ENCODE measurements around the gene GSX2. TPM values are rescaled to one million over a fixed set of nuclear protein-coding genes. Genes with fewer than 3 reads are reported as not detected.
A peak's percentile ranks its signal among the peaks of the same experiment; 100 is the strongest.

Gene GSX2
- total and polyA plus RNA-seq, 2 of the 13 experiments (the other 11 are each of a cell fraction or from before 2014, with no cell fraction given) = not detected

- TF ChIP-seq ZHX2 (IDR thresholded peaks at IDR 0.05; ENCODE audit: low read depth) (0 out of 2 replicates have a peak, but pooled peaks have one; percentile 13), ZHX2 (CRISPR knock-in tag; IDR thresholded peaks at IDR 0.05; ENCODE audit: borderline replicate concordance) (no peak), ZNF235 (CRISPR knock-in tag; IDR thresholded peaks at IDR 0.05; ENCODE audit: borderline replicate concordance) (no peak), CCAR2 (optimal IDR thresholded peaks at IDR 0.05; ENCODE audit: low read depth, low read length) (no peak), AGO2 (optimal IDR thresholded peaks at IDR 0.05; ENCODE audit: low read depth, low read length) (peak; percentile 77), ERF (CRISPR knock-in tag; IDR thresholded peaks at IDR 0.05) (peak; percentile 83), ZNF703 (CRISPR knock-in tag; IDR thresholded peaks at IDR 0.05; ENCODE audit: borderline replicate concordance) (peak; percentile 6; the same call in 1 of the 2 replicates), BHLHE40 (IDR thresholded peaks at IDR 0.05; ENCODE audit: low read length) (peak; percentile 46), SAP130 (CRISPR knock-in tag; IDR thresholded peaks at IDR 0.05; ENCODE audit: low read depth) (peak; percentile 88), ZNF772 (CRISPR knock-in tag; IDR thresholded peaks at IDR 0.05) (peak; percentile 8; the same call in 1 of the 2 replicates), FOXP1 (IDR thresholded peaks at IDR 0.05) (no peak; the same call in 1 of the 2 replicates), FOXP1 (CRISPR knock-in tag; IDR thresholded peaks at IDR 0.05) (peak; percentile 55), GATA4 (IDR thresholded peaks at IDR 0.05; ENCODE audit: borderline replicate concordance, low read depth) (no peak), SALL1 (CRISPR knock-in tag; IDR thresholded peaks at IDR 0.05) (peak; percentile 55), CSRNP2 (CRISPR knock-in tag; conservative IDR thresholded peaks at IDR 0.05; ENCODE audit: low read depth) (no peak), HOXA5 (CRISPR knock-in tag; IDR thresholded peaks at IDR 0.05) (peak; percentile 59; the same call in 1 of the 2 replicates), NR0B2 (CRISPR knock-in tag; IDR thresholded peaks at IDR 0.05) (peak; percentile 45; the same call in 1 of the 2 replicates)
Observed at GRCh38 chr4:54064317-54065111, 35.4 kb upstream of the GSX2 start, which contains the start of gene CHIC2 (continued).

Measured in HepG2 (cell line).